ENCODE results near the gene CA12. TPM values are rescaled to one million over a fixed set of nuclear protein-coding genes. Genes with fewer than 3 reads are reported as not detected.

Gene CA12
- total and polyA plus RNA-seq, 12 donors = under 0.01 to 1.4 (median 0.31) TPM; not detected in 2

- DNase-seq = no peak
- WGBS, 4 donors = 57 to 83% (median 73%) methylated on average over 1 of the region's 1 CpG
- Histone ChIP-seq H3K27ac (no peak overlapping the region), H3K27me3 (no peaks in the 10 kb centered on the region), H3K36me3 (replicated peaks in 1 of 2) (no peaks in the 10 kb centered on the region), H3K4me3 (no peak overlapping the region), H3K9me3 (replicated peaks in 1 of 3) (no peaks in the 10 kb centered on the region), H3K4me1 (replicated peaks in 1 of 2) (no peaks in the 10 kb centered on the region)
- intact Hi-C loops (cut with DNase I) = no loop called here
- TF ChIP-seq POLR2A (IDR thresholded peaks at IDR 0.05) (no peak), CTCF (IDR thresholded peaks at IDR 0.05) (no peak)
Observed at GRCh38 chr15:63339836-63340235, 41.8 kb downstream of the CA12 start.

DNA sequence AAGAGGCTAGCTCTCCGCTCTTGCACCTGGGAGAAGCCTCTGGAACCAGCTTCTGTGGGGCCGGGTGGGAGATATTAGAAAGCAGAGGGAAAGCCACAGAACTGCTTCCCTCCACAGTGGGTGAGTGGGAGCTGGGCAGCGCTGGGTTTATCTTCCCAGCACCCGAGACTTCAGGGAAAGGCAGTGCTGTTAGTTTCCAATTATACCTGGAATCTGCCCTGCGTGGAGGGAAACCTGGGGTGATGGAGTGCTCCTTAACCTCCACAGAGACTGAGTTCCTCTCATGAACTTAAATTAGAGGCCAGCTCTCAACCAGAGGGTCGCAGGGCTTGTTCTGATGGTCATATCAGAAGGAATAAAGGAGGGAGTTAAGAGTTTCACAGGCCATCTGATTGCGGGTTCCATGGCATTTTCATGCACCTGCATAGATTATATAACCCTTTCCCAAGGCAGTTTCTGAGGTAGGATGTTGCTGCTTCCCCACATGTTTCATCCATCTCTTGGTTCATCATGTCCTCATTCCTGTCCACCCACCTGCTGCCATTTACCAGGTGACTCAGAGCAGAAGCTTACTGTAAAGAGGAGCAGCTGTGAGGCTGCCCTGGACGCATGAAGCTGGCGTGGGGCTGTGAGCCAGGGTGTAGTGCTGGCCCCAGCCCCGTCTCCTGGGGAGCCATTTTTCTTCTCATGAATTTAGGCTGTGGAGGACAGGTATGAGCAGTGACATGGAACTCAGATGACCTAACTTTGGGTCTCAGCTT is 42.5 kb downstream of the CA12 start:
- Histone ChIP-seq H3K36me3 (replicated peaks in 1 of 2) (no peaks in the 10 kb centered on the region), H3K27me3 (no peaks in the 10 kb centered on the region), H3K4me1 (replicated peaks in 1 of 2) (no peaks in the 10 kb centered on the region), H3K4me3 (no peak overlapping the region), H3K9me3 (replicated peaks in 1 of 3) (no peaks in the 10 kb centered on the region), H3K27ac (no peak overlapping the region)
- intact Hi-C loops (cut with DNase I) = no loop called here
- 77 to 90% (median 88%) methylated on average over 5 to 10 of the region's 10 CpGs for WGBS, 4 donors
- no peak for TF ChIP-seq POLR2A (IDR thresholded peaks at IDR 0.05)
- no peak for TF ChIP-seq CTCF (IDR thresholded peaks at IDR 0.05)
- no peak for DNase-seq

DNA sequence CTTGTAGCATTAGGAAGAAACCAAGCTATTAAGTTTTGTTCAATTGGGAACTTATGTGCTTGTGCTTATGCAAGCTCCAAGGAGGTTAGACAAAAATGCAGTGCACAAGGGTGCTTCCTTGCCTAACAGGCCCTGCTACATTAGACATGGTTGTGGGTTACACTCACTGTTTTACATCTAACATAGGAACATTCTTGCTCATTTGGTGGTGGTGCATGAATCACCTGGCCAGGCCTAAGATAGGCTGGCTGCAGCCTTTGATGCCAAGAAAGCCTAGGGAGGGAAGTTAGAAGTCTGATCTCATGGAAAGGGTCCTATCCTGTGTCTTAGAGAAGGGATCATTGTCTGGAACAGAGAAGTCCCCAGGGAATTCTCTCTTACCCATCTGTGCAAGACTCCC is 43.5 kb downstream of the CA12 start:
- Histone ChIP-seq H3K9me3 (replicated peaks in 1 of 3) (no peaks in the 10 kb centered on the region), H3K4me3 (no peak overlapping the region), H3K27me3 (no peaks in the 10 kb centered on the region), H3K27ac (no peak overlapping the region), H3K4me1 (replicated peaks in 1 of 2) (no peaks in the 10 kb centered on the region), H3K36me3 (replicated peaks in 1 of 2) (no peaks in the 10 kb centered on the region)
- intact Hi-C loops (cut with DNase I) = no loop called here
- TF ChIP-seq POLR2A (IDR thresholded peaks at IDR 0.05) (no peak), CTCF (IDR thresholded peaks at IDR 0.05) (no peak)
- DNase-seq = no peak

GRCh38 chr15:63337046-63337445 is 44.6 kb downstream of the CA12 start:
- 90 to 96% (median 90%) methylated on average over 4 of the region's 4 CpGs for WGBS, 4 donors
- no peaks in the 10 kb centered on the region for H3K27me3 ChIP-seq
- H3K4me1 ChIP-seq (replicated peaks in 1 of 2) = peaks cover 0 to 6% of the 10 kb centered on the region in 2 donors
- no peak overlapping the region for H3K27ac ChIP-seq
- H3K36me3 ChIP-seq (replicated peaks in 1 of 2) = no peaks in the 10 kb centered on the region
- no peaks in the 10 kb centered on the region for H3K9me3 ChIP-seq (replicated peaks in 1 of 3)
- intact Hi-C loops (cut with DNase I) = no loop called here
- TF ChIP-seq POLR2A (IDR thresholded peaks at IDR 0.05) = no peak
- no peak for TF ChIP-seq CTCF (IDR thresholded peaks at IDR 0.05)
- no peak overlapping the region for H3K4me3 ChIP-seq
- DNase-seq = no peak
